ENCODE data around the gene GRK3.
"Not testable (repeated sequence)": the region's sequence is repeated elsewhere in the genome, so short reads cannot be mapped to it uniquely, and the experiment has no call there.

The GRK3 gene

DNA sequence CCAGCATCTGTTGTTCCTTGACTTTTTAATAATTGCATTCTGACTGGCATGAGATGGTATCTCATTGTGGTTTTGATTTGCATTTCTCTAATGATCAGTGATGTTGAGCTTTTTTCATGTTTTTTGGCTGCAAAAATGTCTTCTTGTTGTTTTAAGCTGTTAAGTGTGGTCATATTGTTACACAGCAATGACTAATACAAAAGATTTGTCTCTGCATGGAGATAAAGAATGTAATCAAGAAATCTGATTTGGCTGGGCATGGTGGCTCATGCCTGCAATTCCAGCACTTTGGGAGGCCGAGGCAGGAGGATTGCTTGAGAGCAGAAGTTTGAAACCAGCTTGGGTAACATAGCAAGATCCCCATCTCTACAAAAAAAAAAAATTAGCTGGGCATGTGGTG lies 12.1 kb upstream of the GRK3 start:
- not testable (repeated sequence) for DNase-seq

- no peak for DNase-seq
Measured at GRCh38 chr22:25553131-25553530, 11.3 kb upstream of the GRK3 start.

- DNase-seq = no peak
Measured at GRCh38 chr22:25554238-25554671, 10.2 kb upstream of the GRK3 start.

GRCh38 chr22:25554689-25555088 lies 9.8 kb upstream of the GRK3 start:
- DNase-seq = no peak

- DNase-seq = no peak
Measured at GRCh38 chr22:25555586-25555985, 8.9 kb upstream of the GRK3 start.

DNA sequence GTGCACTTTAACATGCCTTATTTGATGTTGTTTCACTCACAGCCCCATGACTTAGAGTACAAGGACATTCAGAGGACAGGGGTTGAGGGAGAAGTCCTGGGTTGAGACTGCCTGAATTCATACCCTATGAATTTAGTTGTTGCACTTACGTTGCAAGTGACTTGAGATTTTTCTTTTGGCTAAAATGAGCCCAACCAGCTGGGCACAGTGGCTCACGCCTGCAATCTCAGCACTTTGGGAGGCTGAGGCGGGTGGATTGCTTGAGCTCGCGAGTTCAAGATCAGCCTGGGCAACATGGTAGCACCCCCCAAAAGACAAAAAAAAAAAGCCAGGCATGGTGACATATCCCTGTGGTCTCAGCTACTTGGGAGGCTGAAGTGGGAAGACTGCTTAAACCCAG lies 7.3 kb upstream of the GRK3 start:
- DNase-seq = no peak

DNA sequence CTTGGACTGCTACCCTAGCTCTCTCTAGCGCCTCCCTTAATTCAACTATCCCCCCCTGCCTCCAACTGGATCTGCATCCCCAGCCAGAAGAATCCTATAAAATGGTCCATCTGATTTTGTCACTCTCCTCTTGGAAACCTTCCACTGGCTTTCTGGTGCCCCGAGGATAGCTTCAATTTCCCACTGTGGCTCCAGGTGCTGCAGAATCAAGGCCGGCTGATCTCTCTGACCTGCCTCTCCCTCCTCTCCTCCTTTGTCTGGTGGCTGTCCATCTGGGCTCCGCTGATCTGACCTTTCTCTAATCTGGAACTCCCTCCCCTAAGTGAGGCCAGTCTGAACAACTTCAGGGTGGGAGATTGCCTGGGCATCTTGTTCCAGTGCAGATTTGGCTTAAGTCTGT lies 6.1 kb upstream of the GRK3 start:
- DNase-seq = no peak

DNA sequence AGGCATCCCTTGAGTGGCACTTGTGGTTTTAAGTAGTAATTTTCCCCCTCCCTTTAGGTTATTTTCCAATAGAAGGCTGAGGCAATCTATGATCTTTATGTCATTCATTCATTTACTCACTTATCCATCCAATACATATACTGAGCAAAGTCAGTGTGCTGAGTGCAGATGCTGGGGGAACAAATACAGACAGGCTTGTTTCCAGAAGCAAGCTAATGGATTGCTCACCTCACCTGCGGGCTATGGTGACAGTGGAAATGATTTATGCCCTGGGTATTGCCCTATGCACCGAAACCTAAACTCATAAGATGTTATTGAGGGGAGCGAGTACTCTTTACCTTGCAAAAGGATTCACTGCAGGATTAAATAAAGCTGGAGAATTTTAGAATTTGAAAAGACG lies 4.6 kb upstream of the GRK3 start:
- DNase-seq = not testable (repeated sequence)

- DNase-seq = not testable (repeated sequence)
Measured at GRCh38 chr22:25561182-25561581, 3.3 kb upstream of the GRK3 start.

DNA sequence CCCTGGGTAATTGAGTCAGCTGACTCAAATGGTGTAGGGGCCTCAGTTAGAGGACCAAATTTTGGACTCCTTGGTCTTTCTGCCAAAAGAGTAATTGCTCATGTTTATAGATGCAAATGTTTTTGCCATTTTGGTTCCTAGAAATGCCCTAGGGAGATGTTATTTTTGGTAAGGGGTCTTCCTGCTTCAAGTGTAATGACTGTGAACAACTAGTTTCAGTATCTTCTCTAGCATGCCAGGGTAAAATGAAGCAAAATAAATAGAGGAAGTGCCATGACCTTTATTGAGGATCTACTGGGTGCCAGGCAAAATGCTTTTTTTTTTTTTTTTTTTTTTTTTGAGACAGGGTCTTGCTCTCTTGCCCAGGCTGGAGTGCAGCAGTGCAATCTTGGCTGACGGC lies 2.5 kb upstream of the GRK3 start:
- DNase-seq = not testable (repeated sequence)

- not testable (repeated sequence) for DNase-seq
Measured at GRCh38 chr22:25562966-25563760, 1.3 kb upstream of the GRK3 start.

- peak; percentile 3 for DNase-seq
Measured at GRCh38 chr22:25563761-25564319, 635 bp upstream of the GRK3 start.

- peak; percentile 4 for DNase-seq
Measured at GRCh38 chr22:25564979-25565677, 653 bp downstream of the GRK3 start.

GRCh38 chr22:25566186-25566897 lies 1.9 kb downstream of the GRK3 start:
- no peak for DNase-seq

- DNase-seq = no peak
Measured at GRCh38 chr22:25566898-25567235, 2.4 kb downstream of the GRK3 start.

- no peak for DNase-seq
Measured at GRCh38 chr22:25567251-25567675, 2.8 kb downstream of the GRK3 start.

DNA sequence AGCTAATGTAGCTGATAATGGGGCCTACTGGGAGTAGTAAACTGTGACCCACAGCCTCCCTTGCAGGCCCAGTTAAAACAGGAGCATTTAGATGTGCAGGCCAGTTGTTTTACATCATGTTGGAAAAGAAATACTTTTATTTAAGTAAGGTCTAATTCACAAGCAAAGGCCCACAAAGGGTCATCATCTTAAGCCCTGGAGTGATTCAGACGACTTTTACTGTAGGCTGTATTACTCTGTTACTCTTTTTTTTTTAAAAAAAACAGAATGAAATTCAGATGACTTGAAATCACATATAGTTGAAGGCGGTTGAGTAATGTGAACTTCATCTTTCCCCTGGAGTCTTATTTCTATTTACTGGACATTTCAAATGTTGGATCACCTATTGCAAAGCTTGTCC lies 3.6 kb downstream of the GRK3 start:
- DNase-seq = not testable (repeated sequence)

GRCh38 chr22:25569361-25569760 lies 4.9 kb downstream of the GRK3 start:
- DNase-seq = no peak

DNA sequence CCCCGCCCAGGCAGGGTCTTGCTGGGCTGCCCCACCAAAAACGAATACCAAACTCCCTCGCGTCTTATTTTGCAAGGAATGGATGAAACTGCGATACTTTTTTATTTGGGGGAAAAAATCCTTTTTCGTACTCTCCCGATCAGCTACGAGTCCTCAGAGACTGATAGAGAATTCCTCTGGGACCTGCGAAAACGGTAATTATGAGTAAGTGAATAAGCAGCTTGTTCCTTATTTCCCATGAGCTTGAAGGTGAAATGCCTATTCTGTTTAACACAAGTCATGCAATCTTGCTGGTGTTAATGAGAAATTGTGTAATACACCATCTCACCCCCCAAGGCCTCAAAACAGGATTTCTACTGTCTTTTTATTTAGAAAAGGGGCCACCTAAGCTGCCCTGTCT lies 5.5 kb downstream of the GRK3 start:
- no peak for DNase-seq

- no peak for DNase-seq
Measured at GRCh38 chr22:25570486-25570885, 6.0 kb downstream of the GRK3 start.

GRCh38 chr22:25571969-25572707 lies 7.7 kb downstream of the GRK3 start:
- not testable (repeated sequence) for DNase-seq

- no peak for DNase-seq
Measured at GRCh38 chr22:25572708-25573171, 8.3 kb downstream of the GRK3 start.

- DNase-seq = no peak
Measured at GRCh38 chr22:25573841-25574240, 9.4 kb downstream of the GRK3 start.
